Ureter (tissue), 1 donor: ENCODE measurements around the gene SNX25. TPM values are rescaled to one million over a fixed set of nuclear protein-coding genes. Genes with fewer than 3 reads are reported as not detected.
"Not testable (repeated sequence)": the region's sequence is repeated elsewhere in the genome, so short reads cannot be mapped to it uniquely, and the experiment has no call there.

Source experiments
- DNase-seq: peaks from one replicate; pipeline ENCODE4 v3.0.0-alpha.2; 2020; ENCODE audit warnings: low spot score
- total RNA-seq: library from RNA; stranded (reverse); gene quantifications from one replicate; pipeline ENCODE4 v1.2.4, GENCODE V29; 2023
- donor health status: DM: yes; HTN: yes; CAD: no.

The SNX25 gene
- 17.4 TPM for total RNA-seq

DNA sequence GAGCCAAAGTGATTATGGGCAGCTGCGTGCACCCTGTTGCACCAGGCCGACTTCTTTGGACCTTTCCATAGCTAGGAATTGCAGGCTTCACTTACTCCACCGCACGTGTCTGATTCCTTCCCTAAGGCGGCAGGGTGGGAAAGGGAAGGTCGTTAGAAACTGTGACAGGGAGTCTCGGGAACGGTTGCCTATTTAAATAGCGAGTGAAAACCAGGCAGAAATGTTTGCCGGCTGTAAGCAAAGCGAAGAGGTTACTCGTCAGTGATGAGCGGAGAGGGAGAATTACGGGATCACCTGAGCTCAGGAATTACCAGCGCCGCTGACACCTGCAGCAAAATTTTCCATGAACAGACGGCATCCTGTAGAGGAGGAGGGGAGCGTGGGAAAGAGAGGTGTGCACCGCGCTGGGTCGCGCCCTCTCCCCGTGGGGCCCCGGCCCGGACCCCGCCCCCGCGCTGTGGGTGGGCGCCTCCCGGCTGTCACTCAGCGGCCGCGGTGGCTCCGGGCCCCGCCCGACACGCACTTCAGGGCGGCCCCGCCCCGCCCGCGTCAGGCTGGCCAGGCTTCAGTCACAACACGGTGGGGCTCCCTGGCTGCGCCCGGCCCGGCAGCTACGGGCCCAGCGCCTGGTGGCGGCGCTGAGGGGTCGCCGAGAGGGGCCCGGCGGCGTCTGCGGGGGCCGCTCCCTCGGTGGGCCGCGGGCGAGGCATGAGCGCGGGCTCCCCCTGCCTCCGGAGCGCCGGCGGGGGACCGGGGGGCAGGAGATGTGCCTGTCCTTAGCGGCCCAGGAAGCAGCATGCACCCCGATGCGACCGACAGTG, at the start of gene SNX25:
SNX25 (plus strand) TSS at position 568 of the 821 bp plus-strand sequence; CDS start at position 797, 229 bp downstream.
- DNase-seq = peak; percentile 85

- no peak for DNase-seq
These were observed 43.8 kb upstream of the SNX25 start for GRCh38 chr4:185165605-185166063.

DNA sequence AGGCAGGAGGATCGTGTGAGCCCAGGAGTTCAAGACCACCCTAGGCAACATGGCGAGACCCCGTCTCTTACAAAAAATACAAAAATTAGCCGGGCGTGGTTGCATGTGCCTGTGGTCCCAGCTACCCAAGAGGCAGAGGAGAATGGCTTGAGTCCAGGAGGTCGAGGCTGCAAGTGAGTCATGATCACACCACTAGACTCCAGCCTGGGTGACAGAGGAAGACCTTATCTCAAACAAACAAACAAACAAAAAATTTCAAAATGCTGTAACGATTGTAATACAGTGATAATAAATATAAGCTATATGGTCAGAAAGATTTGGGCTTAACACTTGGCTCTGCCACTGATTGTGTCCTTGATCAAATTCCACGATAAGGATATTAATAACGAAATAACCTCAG, 42.2 kb upstream of the SNX25 start:
- DNase-seq = no peak

GRCh38 chr4:185171373-185172071, 37.9 kb upstream of the SNX25 start:
- no peak for DNase-seq

DNA sequence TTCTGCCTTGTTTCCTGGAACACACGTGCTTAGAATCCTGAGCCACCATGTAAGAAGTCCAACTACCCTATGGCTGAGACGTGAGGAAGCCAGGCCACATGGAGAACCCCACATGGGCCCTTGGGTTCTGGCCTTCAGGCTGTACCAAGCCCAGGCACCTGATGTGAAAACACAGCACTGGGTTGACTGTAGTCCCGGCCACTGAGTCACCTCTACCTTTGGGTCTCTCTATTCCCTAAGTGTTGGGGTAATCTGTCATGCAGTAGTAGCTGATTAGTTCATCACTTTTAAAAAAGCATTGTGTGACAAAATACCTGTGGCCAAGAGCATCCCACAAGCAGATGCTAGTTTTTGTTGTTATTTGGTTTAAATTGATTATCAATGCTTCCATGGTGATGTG, 29.9 kb upstream of the SNX25 start:
- no peak for DNase-seq

GRCh38 chr4:185182239-185182638, 27.2 kb upstream of the SNX25 start:
- no peak for DNase-seq

- DNase-seq = peak; percentile 84
These were observed 25.6 kb upstream of the SNX25 start for GRCh38 chr4:185183622-185184281.

- no peak for DNase-seq
These were observed 22.6 kb upstream of the SNX25 start for GRCh38 chr4:185186769-185187168.

DNA sequence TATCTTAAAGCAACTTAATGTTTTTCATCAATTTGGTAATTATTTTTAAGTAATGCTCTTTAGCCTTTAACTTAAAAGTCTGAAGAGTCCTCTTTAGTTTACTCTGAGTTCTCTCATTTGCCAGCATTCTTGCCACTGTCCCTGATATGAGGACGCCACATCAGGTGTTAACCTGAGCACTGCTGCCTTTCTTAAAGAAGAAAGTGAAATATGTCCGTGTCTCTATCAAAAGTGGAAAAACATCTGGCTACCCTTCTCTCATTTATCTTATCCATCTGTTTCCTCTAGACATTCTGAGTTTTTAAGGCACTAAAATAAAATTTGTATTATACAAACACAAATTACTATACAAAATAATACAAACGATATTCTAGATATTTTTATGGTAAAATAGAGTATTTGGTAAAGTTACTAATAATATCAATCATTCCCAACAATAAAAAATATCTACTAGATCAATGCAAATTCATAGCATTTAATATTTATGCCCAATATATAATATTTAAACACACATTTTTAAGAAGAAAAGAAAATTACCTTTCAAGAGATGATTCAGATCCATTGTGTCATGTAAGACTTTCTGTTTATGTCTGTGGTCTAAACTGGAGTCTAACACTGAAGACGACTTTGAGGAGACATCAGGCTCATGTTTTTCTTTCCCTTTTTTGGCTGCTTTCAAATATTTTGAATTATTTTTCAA, 19.6 kb upstream of the SNX25 start:
- DNase-seq = no peak

GRCh38 chr4:185190306-185190856, 19.0 kb upstream of the SNX25 start:
- DNase-seq = no peak

DNA sequence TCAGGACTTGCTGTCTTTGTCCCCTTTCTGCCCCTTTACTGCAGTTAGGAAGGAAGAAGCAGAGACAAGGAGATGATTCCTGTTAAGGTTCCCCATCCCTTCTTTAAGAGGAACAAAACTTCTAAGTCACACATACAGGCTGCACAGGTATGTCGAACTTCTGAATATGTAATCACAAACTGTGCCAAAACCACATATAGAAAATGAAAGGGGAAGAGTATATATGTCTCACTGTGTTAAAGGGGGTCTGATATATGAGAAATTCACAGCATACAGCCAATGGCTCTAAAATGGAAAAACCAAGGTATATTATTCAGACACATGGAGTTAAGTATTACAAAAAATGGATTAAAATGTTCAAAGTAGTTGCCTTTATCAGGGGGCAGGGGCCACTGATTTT, 17.3 kb upstream of the SNX25 start:
- DNase-seq = no peak

DNA sequence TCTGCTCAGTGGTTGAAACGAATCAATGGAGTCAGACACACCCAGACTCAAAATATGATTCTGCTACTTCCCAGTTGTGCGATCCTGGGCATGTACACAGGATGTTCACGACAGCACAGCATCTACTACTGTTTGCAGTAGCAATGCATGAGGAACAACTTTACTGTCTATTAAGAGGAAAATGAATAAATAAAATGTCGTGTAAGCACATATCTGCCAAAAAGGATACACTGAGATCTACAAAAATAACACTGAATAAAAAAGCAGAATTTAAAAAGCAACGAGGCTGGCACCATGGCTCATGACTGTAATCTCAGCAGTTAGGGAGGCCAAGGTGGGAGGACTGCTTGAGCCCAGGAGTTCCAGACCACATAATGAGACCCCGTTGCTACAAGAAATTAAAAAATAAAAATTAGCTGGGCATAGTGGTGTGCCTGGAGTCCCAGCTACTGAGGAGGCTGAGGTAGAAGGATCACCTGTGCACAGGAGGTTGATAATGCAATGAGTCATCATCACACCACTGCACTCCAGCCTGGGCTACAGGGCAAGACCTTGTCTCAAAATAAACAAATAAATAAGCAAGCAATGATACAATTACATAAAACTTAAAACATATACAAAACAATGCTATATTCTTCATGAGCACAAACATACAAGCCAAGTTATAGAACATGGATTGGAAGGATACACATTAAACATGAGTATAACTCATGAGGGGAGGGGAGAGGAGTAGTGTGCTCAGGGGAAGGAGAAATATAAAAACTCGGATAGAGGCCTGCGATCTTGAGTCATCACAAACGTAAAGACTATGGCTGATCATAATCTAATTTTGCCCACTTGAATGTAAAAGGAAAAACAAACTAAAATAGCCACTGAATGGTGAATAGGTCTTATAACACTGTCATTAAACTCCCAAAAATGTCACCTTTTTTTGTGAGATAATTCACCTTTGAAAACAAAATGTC, 14.2 kb upstream of the SNX25 start:
- no peak for DNase-seq

- no peak for DNase-seq
These were observed 13.0 kb upstream of the SNX25 start for GRCh38 chr4:185196437-185196836.

- not testable (repeated sequence) for DNase-seq
These were observed 11.2 kb upstream of the SNX25 start for GRCh38 chr4:185198189-185198588.

DNA sequence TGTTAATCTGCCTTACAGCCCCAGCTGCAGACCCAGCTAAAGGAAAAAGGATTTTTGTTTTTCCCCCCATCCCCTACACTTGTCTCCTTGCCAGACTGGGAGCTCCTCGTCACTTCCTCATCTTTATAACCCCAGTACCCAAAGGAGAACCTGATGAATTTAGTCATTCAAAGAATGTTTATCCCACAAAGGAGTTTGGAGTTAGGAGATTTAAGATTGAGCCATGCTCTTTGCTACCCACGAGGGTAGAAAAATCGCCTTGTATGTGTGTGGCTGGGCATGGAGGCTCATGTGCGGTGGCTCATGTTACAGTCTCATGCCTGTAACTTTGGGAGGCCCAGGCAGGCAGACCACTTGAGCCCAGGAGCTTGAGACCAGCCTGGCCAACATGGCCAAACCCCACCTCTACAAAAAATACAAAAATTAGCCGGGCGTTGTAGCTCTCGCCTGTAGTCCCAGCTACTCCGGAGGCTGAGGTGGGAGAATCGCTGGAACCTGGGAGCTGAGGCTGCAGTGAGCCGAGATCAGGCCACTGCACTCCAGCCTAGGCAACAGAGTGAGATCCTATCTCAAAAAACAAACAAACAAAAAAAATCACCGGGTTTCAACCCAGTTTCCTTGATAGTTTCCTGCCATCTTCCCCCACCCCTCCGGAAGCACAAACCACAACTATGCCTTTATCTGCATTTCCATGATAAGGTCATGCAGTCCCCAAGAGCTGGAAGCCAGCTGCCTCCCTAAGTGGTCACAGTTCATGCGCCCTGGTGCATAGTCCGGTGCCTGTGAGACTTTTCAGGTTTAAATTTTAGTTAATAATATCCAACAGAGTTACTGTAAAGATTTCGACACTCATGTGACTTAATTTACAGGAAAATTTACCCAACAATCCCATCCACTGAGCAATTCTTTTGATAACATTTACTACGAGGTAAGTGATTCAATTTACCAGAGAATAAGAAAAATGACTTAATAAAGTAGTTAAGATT, 7.1 kb upstream of the SNX25 start:
- DNase-seq = no peak

- DNase-seq = no peak
These were observed 6.4 kb upstream of the SNX25 start for GRCh38 chr4:185202984-185203485.

- DNase-seq = peak; percentile 89
These were observed 5.7 kb upstream of the SNX25 start, which contains the start of gene CFAP97 for GRCh38 chr4:185203486-185204237. TSS of gene CFAP97 (minus strand) at chr4:185204000. CDS start at chr4:185191196, 12,804 bp downstream.
